ENCODE results near the gene FEM1C. TPM values are rescaled to one million over a fixed set of nuclear protein-coding genes. Genes with fewer than 3 reads are reported as not detected.

Gene FEM1C
- total RNA-seq, 1 donor from 2014 or later = 16.3 TPM

GRCh38 chr5:115542651-115543364, 1.8 kb downstream of the FEM1C start:
- peaks cover 3% of the 10 kb centered on the region for H3K9me3 Mint-ChIP-seq
- H3K27ac Mint-ChIP-seq (ENCODE audit: unreplicated experiment) = peak overlapping the region; percentile 2
- H3K4me3 Mint-ChIP-seq = peak overlapping the region; percentile 99
- H3K27me3 Mint-ChIP-seq (ENCODE audit: low read depth) = no peaks in the 10 kb centered on the region
- DNase-seq (ENCODE audit: low read depth, low spot score) = no peak
- peaks cover 31% of the 10 kb centered on the region for H3K36me3 Mint-ChIP-seq (ENCODE audit: low read depth)
- H3K4me1 Mint-ChIP-seq = peaks cover 55% of the 10 kb centered on the region
- TF ChIP-seq CTCF (conservative IDR thresholded peaks at IDR 0.05) = no peak

- no peak for DNase-seq (ENCODE audit: low read depth, low spot score)
- peak overlapping the region; percentile 99 for H3K4me3 Mint-ChIP-seq
- peaks cover 3% of the 10 kb centered on the region for H3K9me3 Mint-ChIP-seq
- H3K4me1 Mint-ChIP-seq = peaks cover 58% of the 10 kb centered on the region
- peaks cover 35% of the 10 kb centered on the region for H3K36me3 Mint-ChIP-seq (ENCODE audit: low read depth)
- no peaks in the 10 kb centered on the region for H3K27me3 Mint-ChIP-seq (ENCODE audit: low read depth)
- no peak overlapping the region for H3K27ac Mint-ChIP-seq (ENCODE audit: unreplicated experiment)
- no peak for TF ChIP-seq CTCF (conservative IDR thresholded peaks at IDR 0.05)
Observed at GRCh38 chr5:115542086-115542485, 2.5 kb downstream of the FEM1C start.

GRCh38 chr5:115541611-115542010, 3.0 kb downstream of the FEM1C start:
- Mint-ChIP-seq H3K27ac (ENCODE audit: unreplicated experiment) (no peak overlapping the region), H3K4me1 (peaks cover 63% of the 10 kb centered on the region)

GRCh38 chr5:115535479-115536035, 9.0 kb downstream of the FEM1C start:
- Mint-ChIP-seq H3K4me1 (peaks cover 54% of the 10 kb centered on the region), H3K36me3 (ENCODE audit: low read depth) (peaks cover 50% of the 10 kb centered on the region), H3K9me3 (peaks cover 8% of the 10 kb centered on the region), H3K27me3 (ENCODE audit: low read depth) (no peaks in the 10 kb centered on the region), H3K27ac (ENCODE audit: unreplicated experiment) (no peak overlapping the region), H3K4me3 (peak overlapping the region; percentile 5)
- no peak for DNase-seq (ENCODE audit: low read depth, low spot score)
- TF ChIP-seq CTCF (conservative IDR thresholded peaks at IDR 0.05) = no peak

More at GRCh38 chr5:115541611-115542010, 3.0 kb downstream of the FEM1C start:
- DNase-seq (ENCODE audit: low read depth, low spot score) = no peak
- H3K36me3 Mint-ChIP-seq (ENCODE audit: low read depth) = peaks cover 39% of the 10 kb centered on the region
- H3K9me3 Mint-ChIP-seq = peaks cover 4% of the 10 kb centered on the region
- no peaks in the 10 kb centered on the region for H3K27me3 Mint-ChIP-seq (ENCODE audit: low read depth)
- peak overlapping the region; percentile 99 for H3K4me3 Mint-ChIP-seq
- no peak for TF ChIP-seq CTCF (conservative IDR thresholded peaks at IDR 0.05)

GRCh38 chr5:115532517-115532916, 12.1 kb downstream of the FEM1C start:
- Mint-ChIP-seq H3K4me3 (no peak overlapping the region), H3K9me3 (peaks cover 5% of the 10 kb centered on the region), H3K4me1 (peaks cover 38% of the 10 kb centered on the region), H3K27ac (ENCODE audit: unreplicated experiment) (no peak overlapping the region), H3K27me3 (ENCODE audit: low read depth) (no peaks in the 10 kb centered on the region), H3K36me3 (ENCODE audit: low read depth) (peaks cover 27% of the 10 kb centered on the region)
- DNase-seq (ENCODE audit: low read depth, low spot score) = no peak
- TF ChIP-seq CTCF (conservative IDR thresholded peaks at IDR 0.05) = no peak
